Hypothalamus (tissue), 51 donors: ENCODE results near the gene CYB5RL.
"Not testable (repeated sequence)": the region's sequence is repeated elsewhere in the genome, so short reads cannot be mapped to it uniquely, and the experiment has no call there.

ENCODE experiments used
- DNase-seq, 51 donors: peaks; one replicate each; lab custom pipeline; 2025; lab: John Stamatoyannopoulos, UW

The CYB5RL gene, protein sequence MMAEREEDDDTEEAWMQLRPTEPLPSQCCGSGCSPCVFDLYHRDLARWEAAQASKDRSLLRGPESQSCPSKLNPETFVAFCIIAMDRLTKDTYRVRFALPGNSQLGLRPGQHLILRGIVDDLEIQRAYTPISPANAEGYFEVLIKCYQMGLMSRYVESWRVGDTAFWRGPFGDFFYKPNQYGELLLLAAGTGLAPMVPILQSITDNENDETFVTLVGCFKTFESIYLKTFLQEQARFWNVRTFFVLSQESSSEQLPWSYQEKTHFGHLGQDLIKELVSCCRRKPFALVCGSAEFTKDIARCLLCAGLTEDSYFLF

GRCh38 chr1:54199765-54200518 is at the start of gene CYB5RL, which contains the start of gene MRPL37:
CYB5RL (minus strand) TSS chr1:54200030; CDS start chr1:54195616, 4,414 bp downstream.
MRPL37 (plus strand) TSS chr1:54200167; CDS start chr1:54200244, 77 bp downstream.
- DNase-seq: peak; percentile 34 to 96 (median 86)

GRCh38 chr1:54248966-54249365 is 49.1 kb upstream of the CYB5RL start:
- DNase-seq: no peak

- DNase-seq: no peak
Measured at GRCh38 chr1:54247863-54248515, 48.2 kb upstream of the CYB5RL start.

DNA sequence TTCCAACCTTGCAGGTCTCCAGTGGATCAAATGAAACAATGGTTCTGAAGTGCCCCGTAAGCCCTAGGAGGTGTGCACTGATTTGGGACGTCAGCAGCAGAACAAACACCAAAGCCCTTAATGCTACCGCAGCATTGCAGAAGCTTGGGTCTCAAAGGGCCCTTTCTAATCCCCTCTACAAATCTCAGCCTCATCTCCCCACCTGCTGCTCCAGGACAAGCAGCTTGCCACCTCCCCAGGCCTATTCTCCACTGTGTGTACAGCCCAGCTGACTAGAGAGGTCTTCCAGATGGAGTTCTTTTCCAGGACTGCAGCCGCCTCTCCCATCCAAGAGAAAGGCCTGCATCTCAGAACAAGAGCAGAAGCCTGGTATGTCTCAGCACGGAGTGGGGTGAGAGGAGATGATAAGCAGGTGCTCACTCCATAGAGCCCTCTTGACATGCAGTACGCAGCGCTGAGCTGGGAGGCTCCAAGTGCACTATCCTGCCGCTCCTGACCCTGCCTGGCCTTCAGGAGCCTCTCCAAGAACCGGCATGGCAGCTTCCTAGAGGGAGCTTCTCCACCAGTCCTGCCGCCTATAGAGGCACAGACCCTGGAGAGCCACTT is 46.4 kb upstream of the CYB5RL start:
- DNase-seq: no peak

DNA sequence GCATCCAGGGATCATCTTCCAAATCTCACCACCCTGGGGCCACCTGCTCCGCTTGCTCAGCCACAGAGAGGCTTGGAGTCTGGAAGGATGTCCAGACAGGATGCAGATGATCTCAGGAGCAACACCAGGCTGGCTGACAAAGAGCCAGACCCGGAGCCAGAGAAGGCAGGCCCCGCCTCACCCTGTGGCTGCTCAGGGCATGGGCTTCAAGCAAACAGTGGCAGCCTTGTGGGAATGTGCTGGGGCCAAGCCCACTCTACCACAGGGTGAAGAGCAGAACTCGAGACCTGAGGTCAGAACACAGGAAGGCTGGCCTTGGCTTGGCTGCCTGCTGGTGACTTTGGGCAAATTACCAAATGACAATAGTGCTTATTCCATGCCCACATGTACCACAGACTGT is 45.7 kb upstream of the CYB5RL start:
- no peak for DNase-seq

GRCh38 chr1:54244655-54245054 is 44.8 kb upstream of the CYB5RL start:
- no peak for DNase-seq

- DNase-seq: no peak
Measured at GRCh38 chr1:54243022-54243421, 43.2 kb upstream of the CYB5RL start.

GRCh38 chr1:54241364-54241763 is 41.5 kb upstream of the CYB5RL start:
- no peak for DNase-seq

DNA sequence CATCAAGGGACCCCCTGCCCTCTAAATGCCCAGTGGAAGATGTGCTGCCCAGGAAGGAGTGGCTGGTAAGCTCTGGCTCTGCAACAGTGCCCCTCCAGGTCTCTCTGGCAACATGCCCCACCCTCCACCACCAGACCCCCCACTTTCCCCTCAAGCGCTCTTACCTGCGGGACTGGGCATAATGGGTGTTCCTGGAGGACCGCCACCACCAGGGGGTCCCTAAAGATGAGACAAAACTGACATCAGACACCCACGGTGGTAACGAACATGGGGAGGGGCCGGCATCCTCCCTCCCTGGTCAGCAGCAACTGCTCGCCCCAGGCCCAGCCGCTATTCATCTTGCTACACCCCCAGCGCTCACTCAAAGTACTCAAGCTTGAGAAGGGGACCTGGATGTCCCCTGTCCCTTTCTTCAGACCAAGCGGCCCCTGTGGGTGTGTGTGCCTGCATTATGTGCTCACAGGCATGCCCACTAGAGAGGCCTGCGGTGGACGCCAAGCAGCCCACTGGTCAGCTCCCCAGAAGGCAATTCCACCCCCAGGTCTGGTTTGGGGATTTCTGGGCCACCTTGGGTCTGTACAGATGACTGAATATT is 41.0 kb upstream of the CYB5RL start:
- DNase-seq: no peak

DNA sequence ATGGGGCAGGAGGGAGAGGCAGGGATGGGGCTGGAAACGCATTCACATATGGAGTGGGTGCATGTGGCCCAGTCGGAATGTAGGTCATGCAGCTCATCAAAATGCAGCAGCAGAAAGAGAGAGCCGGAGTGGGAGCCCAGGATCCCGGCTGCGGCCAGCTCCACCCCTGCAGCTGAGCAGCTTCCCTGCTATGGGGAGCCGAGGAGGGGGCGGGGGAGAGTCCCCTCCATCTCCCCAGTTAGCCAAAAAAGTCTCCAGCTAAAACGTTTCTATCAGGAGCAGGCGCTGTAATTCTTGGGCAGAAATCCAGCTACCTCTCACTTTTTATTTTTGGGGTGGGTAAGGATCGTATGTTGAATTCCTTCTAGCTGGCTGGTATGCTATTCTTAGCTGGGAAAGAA is 39.8 kb upstream of the CYB5RL start:
- peak in 27 of 51 donors; percentile 11 to 66 (median 37) for DNase-seq

GRCh38 chr1:54239035-54239383 is 39.2 kb upstream of the CYB5RL start:
- DNase-seq: no peak

GRCh38 chr1:54238353-54239034 is 38.7 kb upstream of the CYB5RL start:
- DNase-seq: no peak

GRCh38 chr1:54237586-54237985 is 37.8 kb upstream of the CYB5RL start:
- DNase-seq: peak in 1 of 51 donors; percentile 32

GRCh38 chr1:54234284-54234683 is 34.5 kb upstream of the CYB5RL start:
- DNase-seq: no peak

DNA sequence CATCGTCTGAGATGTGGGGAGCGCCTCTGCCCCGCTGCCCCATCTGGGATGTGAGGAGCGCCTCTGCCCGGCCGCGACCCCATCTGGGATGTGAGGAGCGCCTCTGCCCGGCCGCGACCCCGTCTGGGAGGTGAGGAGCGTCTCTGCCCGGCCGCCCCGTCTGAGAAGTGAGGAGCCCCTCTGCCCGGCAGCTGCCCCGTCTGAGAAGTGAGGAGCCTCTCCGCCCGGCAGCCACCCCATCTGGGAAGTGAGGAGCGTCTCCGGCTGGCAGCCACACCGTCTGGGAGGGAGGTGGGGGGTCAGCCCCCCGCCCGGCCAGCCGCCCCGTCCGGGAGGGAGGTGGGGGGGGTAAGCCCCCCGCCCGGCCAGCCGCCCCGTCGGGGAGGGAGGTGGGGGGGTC is 33.4 kb upstream of the CYB5RL start:
- not testable (repeated sequence) for DNase-seq

DNA sequence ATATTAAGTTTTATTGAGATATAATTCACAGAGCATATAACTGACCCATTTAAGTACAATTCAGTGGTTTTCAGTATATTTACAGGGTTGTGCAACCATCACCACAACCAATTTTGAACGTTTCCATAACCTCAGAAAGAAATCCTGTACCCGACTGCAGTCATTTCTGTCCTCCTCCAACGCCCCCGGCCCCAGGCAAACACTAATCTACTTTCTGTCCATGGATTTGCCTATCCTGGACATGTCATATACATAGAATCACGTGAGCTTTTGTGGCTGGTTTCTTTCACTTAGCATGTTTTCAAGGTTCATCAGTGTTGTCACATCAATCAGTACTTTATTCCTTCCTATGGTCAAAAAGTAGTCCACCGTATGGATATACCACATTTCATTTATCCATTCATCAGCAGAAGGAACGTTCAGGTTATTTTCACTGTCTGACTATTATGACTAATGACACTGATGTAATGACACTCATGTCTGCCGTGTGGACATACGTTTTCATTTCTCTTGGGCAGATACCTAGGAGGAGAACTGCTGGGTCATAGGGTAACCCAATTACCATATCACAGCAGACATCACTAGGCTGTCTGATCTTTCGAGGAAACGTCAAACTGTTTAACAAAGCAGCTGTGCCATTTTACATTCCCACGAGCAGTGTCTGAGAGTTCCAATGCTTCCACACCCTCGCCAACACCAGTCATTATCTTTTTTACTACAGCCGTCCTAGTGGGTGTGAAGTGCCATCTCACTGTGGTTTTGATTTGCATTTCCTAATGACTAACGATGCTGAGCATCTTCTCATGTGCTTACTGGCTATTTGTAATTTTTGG is 30.9 kb upstream of the CYB5RL start:
- DNase-seq: no peak

DNA sequence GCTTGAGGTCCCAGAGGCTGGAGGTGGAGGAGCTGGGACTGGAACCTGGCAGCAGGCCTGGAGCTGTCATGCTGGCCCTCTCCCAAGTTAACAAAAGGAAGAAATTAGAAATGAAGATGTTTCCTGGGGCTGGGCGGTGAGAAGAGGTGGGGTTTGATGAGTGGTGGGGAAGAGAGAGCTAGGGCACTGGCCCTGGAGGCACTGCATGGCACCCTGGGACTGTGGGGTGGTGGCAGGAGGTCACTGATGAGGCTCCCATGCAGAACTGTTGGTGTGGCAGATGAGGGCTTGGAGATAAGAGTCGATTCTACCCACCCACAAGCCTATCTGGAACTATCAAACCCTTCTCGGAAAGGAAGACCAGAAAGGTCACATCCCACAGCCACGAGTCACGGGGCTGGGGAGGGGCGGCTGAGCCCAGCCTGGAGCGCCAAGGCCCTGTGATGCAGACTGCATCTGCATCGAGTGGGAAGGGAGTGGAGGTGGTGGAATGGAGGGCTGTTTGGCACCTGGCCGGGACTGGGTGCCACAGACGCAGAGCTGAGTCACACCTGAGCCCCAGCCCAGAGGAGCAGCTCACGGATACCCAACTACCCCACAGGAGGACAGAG is 29.6 kb upstream of the CYB5RL start:
- peak in 1 of 51 donors; percentile 57 for DNase-seq

DNA sequence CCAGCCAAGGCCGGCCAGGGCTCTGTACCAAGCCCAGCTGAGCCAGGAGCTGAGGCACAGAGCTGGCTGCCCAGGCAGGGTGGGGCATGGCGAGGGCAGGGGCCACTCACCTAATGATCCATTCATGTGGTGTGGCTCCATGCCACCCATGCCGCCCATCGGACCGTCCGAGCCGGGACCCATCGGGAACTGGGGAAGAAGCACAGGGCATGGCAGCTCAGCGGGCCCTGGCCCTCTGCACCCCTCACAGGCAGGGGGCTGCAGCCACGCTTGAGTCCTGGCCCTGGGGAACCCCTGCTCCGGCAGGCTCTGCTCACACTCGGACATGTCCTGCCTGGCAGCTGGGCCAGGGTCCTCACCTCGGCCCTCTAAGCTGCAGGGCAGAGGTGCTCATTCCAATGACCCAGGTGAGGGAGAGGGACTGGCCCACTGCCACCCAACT is 28.8 kb upstream of the CYB5RL start:
- no peak for DNase-seq

DNA sequence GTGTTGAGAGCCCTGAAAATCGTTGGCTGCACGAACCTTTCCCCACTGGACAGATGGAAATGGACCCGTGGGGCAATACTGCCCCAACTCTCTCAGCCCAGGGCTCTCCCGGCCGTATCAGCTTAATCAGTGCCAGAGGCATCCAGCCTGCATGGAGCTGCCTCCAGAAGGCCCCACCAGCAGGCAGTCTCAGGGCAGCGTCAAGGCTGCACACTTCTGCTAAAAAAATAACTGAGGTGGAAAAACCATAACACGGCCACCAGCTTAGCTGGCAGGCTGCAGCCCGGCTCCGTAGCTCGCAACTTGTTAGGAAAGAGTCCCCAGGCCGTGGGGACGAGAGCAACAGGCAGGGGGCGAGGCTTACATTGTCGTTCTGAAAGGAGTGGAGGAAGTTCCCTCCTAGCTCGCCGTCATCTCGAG is 28.1 kb upstream of the CYB5RL start:
- DNase-seq: no peak
